Thyroid gland (tissue), 4 donors: ENCODE results near the gene PTGFR.

Source experiments
- POLR2A ChIP-seq, 2 donors: fragments of 450-650 bp; IDR thresholded peaks; one replicate each; pipeline ENCODE4 v1.6.1; 2017; ENCODE audit warnings: antibody characterized with exemption in 2 of 2, mild to moderate bottlenecking in 2 of 2, moderate library complexity in 1 of 2
- TF ChIP-seq, protein P1 (sequence below), 6 experiments: fragments of 200-600 bp in 3 of 6; fragments of 450-650 bp in 3 of 6; sonication (generic) in 3 of 6; IDR thresholded peaks; one replicate each; pipeline ENCODE4 v1.5.1; 2016 to 2019; ENCODE audit warnings: antibody characterized with exemption in 6 of 6, mild to moderate bottlenecking in 2 of 6, inconsistent platforms in 1 of 6, moderate library complexity in 1 of 6

DNA sequence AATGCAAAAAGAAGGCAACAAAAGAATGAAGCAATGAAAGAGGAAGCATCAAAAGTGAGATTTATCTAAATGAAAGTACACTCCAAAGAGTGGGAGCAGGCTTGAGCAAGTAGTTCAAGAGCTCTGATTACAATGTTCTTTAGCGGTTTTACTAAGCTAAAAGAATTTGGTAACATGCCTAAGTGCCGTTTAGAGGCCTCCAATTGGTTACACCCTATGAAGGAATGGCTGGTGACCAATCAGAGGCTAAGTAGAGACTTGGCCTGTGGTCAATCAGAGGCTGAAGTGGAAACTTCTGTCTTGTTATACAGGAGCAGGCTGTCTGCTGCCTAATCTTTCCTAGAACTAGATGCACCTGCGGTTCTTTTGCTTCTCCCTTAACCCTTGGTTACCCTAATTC is 59.1 kb downstream of the PTGFR start:
- TF ChIP-seq, protein P1, sequence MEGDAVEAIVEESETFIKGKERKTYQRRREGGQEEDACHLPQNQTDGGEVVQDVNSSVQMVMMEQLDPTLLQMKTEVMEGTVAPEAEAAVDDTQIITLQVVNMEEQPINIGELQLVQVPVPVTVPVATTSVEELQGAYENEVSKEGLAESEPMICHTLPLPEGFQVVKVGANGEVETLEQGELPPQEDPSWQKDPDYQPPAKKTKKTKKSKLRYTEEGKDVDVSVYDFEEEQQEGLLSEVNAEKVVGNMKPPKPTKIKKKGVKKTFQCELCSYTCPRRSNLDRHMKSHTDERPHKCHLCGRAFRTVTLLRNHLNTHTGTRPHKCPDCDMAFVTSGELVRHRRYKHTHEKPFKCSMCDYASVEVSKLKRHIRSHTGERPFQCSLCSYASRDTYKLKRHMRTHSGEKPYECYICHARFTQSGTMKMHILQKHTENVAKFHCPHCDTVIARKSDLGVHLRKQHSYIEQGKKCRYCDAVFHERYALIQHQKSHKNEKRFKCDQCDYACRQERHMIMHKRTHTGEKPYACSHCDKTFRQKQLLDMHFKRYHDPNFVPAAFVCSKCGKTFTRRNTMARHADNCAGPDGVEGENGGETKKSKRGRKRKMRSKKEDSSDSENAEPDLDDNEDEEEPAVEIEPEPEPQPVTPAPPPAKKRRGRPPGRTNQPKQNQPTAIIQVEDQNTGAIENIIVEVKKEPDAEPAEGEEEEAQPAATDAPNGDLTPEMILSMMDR (IDR thresholded peaks at IDR 0.05) = no peak
- TF ChIP-seq POLR2A (IDR thresholded peaks at IDR 0.05) = no peak
